OCI-LY1 (cell line): ENCODE results near the gene NUDT5.
"Not testable (repeated sequence)": the region's sequence is repeated elsewhere in the genome, so short reads cannot be mapped to it uniquely, and the experiment has no call there.

Source experiments
- H2AFZ ChIP-seq: fragments of 200-600 bp; sonication (generic), shearing (Covaris generic); 2 replicates; pipeline ENCODE4 v1.6.0; 2014; ENCODE audit warnings: antibody characterized with exemption, mild to moderate bottlenecking, low read length
- H3F3A ChIP-seq: fragments of 200-600 bp; sonication (generic), shearing (Covaris generic); 2 replicates; pipeline ENCODE4 v1.6.0; 2014; ENCODE audit warnings: mild to moderate bottlenecking, antibody characterized with exemption, low read length, moderate library complexity; ENCODE audit not compliant: insufficient read depth
- H3K27ac ChIP-seq: fragments of 200-600 bp; sonication (generic); 2 replicates; pipeline ENCODE4 v1.5.1; 2014; ENCODE audit warnings: low read length, mixed run types, mild to moderate bottlenecking, low read depth; ENCODE audit not compliant: poor library complexity, severe bottlenecking
- H3K27me3 ChIP-seq: fragments of 200-600 bp; sonication (generic); 2 replicates; pipeline ENCODE4 v1.6.0; 2014; ENCODE audit warnings: antibody characterized with exemption, mild to moderate bottlenecking, low read length, moderate library complexity; ENCODE audit not compliant: insufficient read depth
- H3K36me3 ChIP-seq: fragments of 200-600 bp; sonication (generic); 2 replicates; pipeline ENCODE4 v1.6.1; 2014; ENCODE audit warnings: mild to moderate bottlenecking, antibody characterized with exemption, low read length, moderate library complexity, mixed read lengths; ENCODE audit not compliant: insufficient read depth
- H3K4me1 ChIP-seq: fragments of 200-600 bp; sonication (generic); 2 replicates; pipeline ENCODE4 v1.5.1; 2014; ENCODE audit warnings: mild to moderate bottlenecking, low read length, moderate library complexity; ENCODE audit not compliant: insufficient read depth, severe bottlenecking
- H3K4me2 ChIP-seq: fragments of 200-600 bp; sonication (generic), shearing (Covaris generic); 2 replicates; pipeline ENCODE4 v1.6.1; 2014; ENCODE audit warnings: low read length
- H3K4me3 ChIP-seq: fragments of 200-600 bp; sonication (generic); 2 replicates; pipeline ENCODE4 v1.5.1; 2014; ENCODE audit warnings: low read length, low read depth, mild to moderate bottlenecking, mixed read lengths; ENCODE audit not compliant: poor library complexity, severe bottlenecking
- H3K79me2 ChIP-seq: fragments of 200-600 bp; shearing (Covaris generic); 2 replicates; pipeline ENCODE4 v1.6.1; 2016; ENCODE audit warnings: mixed run types, low read length, mixed read lengths; ENCODE audit not compliant: insufficient read depth
- H3K9ac ChIP-seq: fragments of 200-600 bp; sonication (generic), shearing (Covaris generic); 2 replicates; pipeline ENCODE4 v1.6.1; 2014; ENCODE audit warnings: mild to moderate bottlenecking, low read length, mixed read lengths
- H3K9me2 ChIP-seq: fragments of 200-600 bp; sonication (generic), shearing (Covaris generic); 2 replicates; pipeline ENCODE4 v1.6.1; 2014; ENCODE audit warnings: low read depth, mild to moderate bottlenecking, low read length, mixed read lengths
- H3K9me3 ChIP-seq: fragments of 200-600 bp; shearing (Covaris generic); 2 replicates; pipeline ENCODE4 v1.6.1; 2014; ENCODE audit warnings: low read length, mixed read lengths
- H4K20me1 ChIP-seq: fragments of 200-600 bp; sonication (generic), shearing (Covaris generic); 2 replicates; pipeline ENCODE4 v1.6.0; 2016; ENCODE audit warnings: mild to moderate bottlenecking, low read length; ENCODE audit not compliant: insufficient read depth
- EZH2 ChIP-seq: fragments of 200-600 bp; sonication (generic), shearing (Covaris generic); IDR thresholded peaks from 2 replicates; pipeline ENCODE4 v1.8.0; 2017; ENCODE audit warnings: borderline replicate concordance, mixed run types, mild to moderate bottlenecking, antibody characterized with exemption, low read length, moderate library complexity, mixed read lengths
- TF ChIP-seq, protein P1 (sequence below): fragments of 200-600 bp; sonication (generic), shearing (Covaris generic); IDR thresholded peaks from 2 replicates; pipeline ENCODE4 v1.5.1; 2017; ENCODE audit warnings: mild to moderate bottlenecking, antibody characterized with exemption, low read length, moderate library complexity, mixed read lengths

The NUDT5 gene

DNA sequence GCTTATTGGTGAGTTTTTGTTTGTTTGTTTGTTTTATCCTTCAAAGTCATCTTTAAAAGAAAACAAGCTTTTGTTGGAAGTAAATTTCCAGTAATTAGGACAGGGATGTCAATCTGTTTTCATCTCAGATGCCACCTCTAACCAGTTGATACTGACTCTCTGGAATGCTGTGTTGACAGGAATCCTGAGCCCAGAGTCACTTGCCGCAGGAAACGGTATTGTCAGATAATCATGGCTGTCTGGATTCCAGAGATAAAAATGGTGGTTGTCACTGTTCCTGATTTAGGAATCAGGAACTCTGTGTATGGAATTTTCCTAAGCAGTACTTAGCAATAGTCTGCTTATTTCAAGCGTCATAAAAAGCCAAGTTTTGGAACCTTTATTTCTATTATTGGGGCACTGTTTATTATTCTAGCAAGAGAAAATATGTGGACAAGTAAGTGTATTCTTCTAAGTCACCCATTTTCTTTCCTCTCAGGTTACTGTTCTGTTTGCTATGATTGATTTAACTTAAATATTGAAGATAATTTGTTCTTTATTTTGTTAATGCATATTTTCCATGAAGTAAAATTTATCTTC lies 39.5 kb upstream of the NUDT5 start:
- no peaks in the 10 kb centered on the region for H3K4me1 ChIP-seq
- no peaks in the 10 kb centered on the region for H4K20me1 ChIP-seq
- H3F3A ChIP-seq, result no peaks in the 10 kb centered on the region
- no peak overlapping the region for H3K4me3 ChIP-seq
- H3K27me3 ChIP-seq, result no peaks in the 10 kb centered on the region
- no peak overlapping the region for H3K27ac ChIP-seq
- no peaks in the 10 kb centered on the region for H3K9me2 ChIP-seq
- TF ChIP-seq EZH2, result no peak
- TF ChIP-seq, protein P1, sequence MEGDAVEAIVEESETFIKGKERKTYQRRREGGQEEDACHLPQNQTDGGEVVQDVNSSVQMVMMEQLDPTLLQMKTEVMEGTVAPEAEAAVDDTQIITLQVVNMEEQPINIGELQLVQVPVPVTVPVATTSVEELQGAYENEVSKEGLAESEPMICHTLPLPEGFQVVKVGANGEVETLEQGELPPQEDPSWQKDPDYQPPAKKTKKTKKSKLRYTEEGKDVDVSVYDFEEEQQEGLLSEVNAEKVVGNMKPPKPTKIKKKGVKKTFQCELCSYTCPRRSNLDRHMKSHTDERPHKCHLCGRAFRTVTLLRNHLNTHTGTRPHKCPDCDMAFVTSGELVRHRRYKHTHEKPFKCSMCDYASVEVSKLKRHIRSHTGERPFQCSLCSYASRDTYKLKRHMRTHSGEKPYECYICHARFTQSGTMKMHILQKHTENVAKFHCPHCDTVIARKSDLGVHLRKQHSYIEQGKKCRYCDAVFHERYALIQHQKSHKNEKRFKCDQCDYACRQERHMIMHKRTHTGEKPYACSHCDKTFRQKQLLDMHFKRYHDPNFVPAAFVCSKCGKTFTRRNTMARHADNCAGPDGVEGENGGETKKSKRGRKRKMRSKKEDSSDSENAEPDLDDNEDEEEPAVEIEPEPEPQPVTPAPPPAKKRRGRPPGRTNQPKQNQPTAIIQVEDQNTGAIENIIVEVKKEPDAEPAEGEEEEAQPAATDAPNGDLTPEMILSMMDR, result no peak
- H3K36me3 ChIP-seq, result peaks cover 80% of the 10 kb centered on the region
- H3K4me2 ChIP-seq, result no peak overlapping the region
- no peak overlapping the region for H2AFZ ChIP-seq
- no peaks in the 10 kb centered on the region for H3K79me2 ChIP-seq
- no peak overlapping the region for H3K9ac ChIP-seq
- no peaks in the 10 kb centered on the region for H3K9me3 ChIP-seq

DNA sequence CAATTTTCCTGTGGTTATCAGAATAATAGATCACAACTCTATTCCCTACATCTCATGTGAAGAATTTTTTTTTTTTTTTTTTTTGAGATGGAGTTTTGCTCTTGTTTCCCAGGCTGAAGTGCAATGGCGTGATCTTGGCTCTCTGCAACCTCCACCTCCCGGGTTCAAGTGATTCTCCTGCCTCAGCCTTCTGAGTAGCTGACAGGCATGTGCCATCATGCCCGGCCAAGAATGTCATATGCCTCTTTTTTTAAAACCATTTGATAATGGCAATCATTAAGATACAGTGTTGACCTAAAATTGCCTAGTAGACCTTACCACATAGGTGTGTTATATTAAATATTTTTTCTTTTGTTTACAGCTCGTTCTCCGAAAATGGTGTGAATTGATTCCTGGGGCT lies 39.0 kb upstream of the NUDT5 start:
- not testable (repeated sequence) for H3K4me2 ChIP-seq, H3K4me3 ChIP-seq, H3K4me1 ChIP-seq, H3K79me2 ChIP-seq, H3K27ac ChIP-seq, H3K27me3 ChIP-seq, H4K20me1 ChIP-seq, H3F3A ChIP-seq, H3K9ac ChIP-seq, H3K9me3 ChIP-seq, H2AFZ ChIP-seq, H3K9me2 ChIP-seq
- peaks cover 82% of the 10 kb centered on the region for H3K36me3 ChIP-seq

DNA sequence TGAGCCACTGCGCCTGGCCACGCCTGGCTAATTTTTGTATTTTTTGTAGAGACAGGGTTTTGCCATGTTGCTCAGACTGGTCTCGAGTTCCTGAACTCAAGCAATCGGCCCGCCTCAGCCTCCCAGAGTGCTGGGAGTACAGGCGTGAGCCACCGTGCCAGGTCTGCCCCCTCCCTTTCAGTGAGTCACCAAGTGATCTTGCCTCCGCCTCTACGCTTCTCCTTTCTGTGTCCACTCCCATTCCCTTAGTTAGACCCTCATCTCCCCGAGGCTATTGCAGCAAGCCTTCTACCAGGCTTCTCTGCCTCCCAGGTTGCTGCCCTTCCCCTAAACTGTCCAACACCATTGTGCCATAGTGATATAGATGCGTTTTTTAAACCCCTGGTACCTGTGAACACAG lies 33.2 kb upstream of the NUDT5 start:
- Histone ChIP-seq H4K20me1 (no peaks in the 10 kb centered on the region), H3F3A (no peaks in the 10 kb centered on the region), H3K36me3 (peaks cover 66% of the 10 kb centered on the region), H3K27ac (no peak overlapping the region), H3K27me3 (no peaks in the 10 kb centered on the region), H3K4me1 (no peaks in the 10 kb centered on the region), H3K4me3 (no peak overlapping the region), H3K9me2 (no peaks in the 10 kb centered on the region), H3K79me2 (no peaks in the 10 kb centered on the region), H3K9me3 (no peaks in the 10 kb centered on the region), H3K9ac (no peak overlapping the region), H3K4me2 (no peak overlapping the region), H2AFZ (no peak overlapping the region)
- TF ChIP-seq, protein P1, result no peak
- TF ChIP-seq EZH2, result no peak

DNA sequence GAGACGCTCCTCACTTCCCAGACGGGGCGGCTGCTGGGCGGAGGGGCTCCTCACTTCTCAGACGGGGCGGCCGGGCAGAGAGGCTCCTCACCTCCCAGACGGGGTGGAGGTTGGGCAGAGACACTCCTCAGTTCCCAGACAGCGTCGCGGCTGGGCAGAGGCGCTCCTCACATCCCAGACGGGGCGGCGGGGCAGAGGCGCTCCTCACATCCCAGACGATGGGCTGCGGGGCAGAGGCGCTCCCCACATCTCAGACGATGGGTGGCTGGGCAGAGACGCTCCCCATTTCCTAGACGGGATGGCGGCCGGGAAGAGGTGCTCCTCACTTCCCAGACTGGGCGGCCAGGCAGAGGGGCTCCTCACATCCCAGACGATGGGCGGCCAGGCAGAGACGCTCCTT lies 30.7 kb upstream of the NUDT5 start:
- not testable (repeated sequence) for H3K27me3 ChIP-seq, H3K9ac ChIP-seq, H3F3A ChIP-seq, H3K4me3 ChIP-seq, H3K27ac ChIP-seq, H3K79me2 ChIP-seq, H2AFZ ChIP-seq, H3K9me3 ChIP-seq, H3K9me2 ChIP-seq, H4K20me1 ChIP-seq, H3K4me2 ChIP-seq, H3K4me1 ChIP-seq
- peaks cover 69% of the 10 kb centered on the region for H3K36me3 ChIP-seq
